ENCODE results near the gene DPEP2.
"Not testable (repeated sequence)": the region's sequence is repeated elsewhere in the genome, so short reads cannot be mapped to it uniquely, and the experiment has no call there.

Gene DPEP2

DNA sequence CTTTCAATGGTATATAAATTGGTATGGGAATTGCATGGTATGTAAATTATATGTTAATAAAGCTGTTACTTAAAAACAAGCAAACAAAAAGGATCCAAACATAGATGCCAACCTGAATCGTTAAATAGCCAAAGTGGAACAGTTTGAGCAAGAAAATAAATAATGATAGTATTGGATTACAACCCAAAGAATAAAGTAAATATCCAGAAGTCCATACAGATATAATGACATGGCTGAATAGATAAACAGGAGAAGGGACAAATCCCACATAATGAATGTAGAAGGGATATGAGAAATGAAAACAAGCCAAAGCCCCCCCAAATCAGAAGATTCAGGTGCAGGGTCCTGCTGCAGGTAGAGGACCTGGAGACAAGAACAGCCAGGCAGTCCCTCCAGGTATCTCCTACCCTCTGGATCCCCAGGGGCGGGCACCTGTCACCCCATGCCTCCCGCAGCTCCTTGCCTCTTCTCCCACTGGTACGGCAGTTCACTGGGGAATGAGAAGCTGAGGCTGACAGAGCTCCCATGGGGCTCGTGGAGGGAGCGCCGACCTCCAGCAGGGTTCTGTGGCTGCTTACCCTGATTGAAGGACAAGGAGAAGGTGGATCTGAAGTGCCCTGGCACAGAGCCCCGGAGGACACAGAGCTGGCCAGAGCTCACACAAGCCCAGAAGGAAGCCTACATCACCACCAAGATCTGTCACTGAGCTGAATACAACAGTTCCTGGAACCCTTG, 45.5 kb downstream of the DPEP2 start:
- DNase-seq = no peak

DNA sequence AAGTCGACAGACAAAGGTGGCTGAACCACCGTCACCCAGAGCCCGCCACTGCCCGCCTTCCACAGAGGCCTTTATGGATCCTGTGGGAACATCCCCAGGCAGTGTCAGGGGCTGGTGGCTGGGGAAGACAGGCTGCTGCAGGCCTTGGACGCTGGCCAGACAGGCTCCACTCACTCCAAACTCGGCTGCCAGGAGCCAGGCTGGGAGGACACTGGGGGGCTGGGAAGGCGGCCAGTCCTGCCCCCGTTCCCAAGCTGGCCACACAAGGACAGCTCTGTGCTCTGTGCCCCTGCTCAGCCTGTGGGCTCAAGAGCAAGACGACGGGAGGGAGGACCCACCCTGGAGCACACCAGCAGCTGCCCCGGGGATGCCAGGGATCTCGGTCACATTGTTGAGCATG, 47.8 kb downstream of the DPEP2 start:
- DNase-seq = no peak

DNA sequence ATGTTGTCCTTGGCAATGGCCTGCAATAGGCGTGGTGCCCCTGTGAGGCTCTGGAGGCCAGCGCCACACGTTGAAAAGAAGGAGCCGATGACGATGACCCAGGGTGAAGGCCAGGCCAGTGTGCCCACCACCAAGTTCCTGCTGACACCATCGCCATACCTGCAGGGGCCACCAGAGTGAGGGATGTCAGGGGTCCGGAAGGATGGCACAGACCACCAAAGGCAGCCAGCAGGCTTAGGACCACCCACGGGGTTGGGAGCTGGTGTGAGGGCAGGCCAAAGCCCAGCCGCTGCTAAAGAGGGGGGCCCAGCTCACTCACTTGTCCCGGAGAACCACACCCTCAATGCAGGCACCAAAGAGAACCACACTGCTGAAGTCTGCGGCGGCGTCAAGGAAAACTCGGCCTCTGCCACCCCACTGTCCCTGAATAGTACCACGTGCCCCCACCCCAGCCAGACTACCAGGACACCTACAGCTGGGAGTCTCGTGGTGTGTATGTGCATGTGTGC, 48.9 kb downstream of the DPEP2 start:
- DNase-seq = no peak

GRCh38 chr16:67949645-67950044, 49.6 kb downstream of the DPEP2 start:
- no peak for DNase-seq

DNA sequence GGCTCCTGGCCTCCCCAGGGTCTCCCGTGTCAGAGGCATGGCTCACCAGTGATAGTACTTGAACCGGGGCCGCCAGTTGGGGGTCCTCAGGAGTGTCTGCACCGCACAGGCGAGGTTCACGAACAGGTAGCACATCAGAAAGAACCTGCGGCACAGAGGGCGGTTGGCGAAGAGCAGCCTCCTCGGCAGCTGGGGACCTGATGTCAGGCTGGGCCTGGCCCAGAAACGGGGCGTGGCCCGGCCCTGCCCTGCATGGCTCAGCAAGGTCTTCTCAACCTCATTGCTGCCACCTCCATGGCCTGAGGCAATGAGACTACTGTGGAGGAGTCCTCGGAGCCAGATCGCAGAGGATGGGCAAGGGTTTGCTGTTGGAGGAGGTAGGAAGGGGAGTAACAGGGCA, 51.3 kb downstream of the DPEP2 start:
- DNase-seq = no peak

GRCh38 chr16:67946966-67947558, 52.2 kb downstream of the DPEP2 start:
- no peak for DNase-seq

GRCh38 chr16:67946128-67946569, 53.1 kb downstream of the DPEP2 start:
- DNase-seq = no peak

- DNase-seq = no peak
Observed at GRCh38 chr16:67945392-67945933, 53.8 kb downstream of the DPEP2 start.

DNA sequence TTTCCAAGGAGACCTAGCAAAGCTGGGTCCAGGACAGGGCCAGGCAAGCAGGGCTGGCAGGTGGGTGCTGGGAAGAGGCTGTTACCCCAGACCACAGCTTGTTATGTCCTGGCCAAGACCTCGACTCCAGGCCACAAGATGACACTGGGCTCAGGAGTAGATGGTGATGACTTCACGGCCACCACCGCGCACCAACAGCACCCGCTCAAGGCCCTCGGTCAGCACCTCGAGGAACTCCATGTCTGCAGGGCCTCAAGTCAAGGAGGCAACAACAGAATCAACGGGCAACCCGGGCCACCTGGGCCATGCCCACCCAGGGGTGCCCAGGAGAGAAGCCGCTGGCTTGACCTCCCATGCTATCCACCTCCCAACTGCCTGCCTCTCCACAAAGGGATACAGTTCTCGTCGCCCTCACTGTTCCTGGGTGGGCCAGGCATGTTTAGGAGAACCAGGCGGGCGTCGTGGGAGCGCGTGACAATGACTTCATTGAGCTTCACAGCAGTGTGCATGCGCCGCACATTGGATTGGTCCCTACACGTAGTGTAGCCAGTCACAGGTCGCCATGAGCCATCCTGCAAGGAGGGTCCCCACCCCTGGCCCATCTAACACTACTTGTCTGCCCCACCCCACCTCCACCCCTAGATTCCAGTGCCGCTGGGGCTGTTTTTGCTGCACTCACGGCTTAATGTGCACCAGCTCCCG, 54.4 kb downstream of the DPEP2 start:
- no peak for DNase-seq

DNA sequence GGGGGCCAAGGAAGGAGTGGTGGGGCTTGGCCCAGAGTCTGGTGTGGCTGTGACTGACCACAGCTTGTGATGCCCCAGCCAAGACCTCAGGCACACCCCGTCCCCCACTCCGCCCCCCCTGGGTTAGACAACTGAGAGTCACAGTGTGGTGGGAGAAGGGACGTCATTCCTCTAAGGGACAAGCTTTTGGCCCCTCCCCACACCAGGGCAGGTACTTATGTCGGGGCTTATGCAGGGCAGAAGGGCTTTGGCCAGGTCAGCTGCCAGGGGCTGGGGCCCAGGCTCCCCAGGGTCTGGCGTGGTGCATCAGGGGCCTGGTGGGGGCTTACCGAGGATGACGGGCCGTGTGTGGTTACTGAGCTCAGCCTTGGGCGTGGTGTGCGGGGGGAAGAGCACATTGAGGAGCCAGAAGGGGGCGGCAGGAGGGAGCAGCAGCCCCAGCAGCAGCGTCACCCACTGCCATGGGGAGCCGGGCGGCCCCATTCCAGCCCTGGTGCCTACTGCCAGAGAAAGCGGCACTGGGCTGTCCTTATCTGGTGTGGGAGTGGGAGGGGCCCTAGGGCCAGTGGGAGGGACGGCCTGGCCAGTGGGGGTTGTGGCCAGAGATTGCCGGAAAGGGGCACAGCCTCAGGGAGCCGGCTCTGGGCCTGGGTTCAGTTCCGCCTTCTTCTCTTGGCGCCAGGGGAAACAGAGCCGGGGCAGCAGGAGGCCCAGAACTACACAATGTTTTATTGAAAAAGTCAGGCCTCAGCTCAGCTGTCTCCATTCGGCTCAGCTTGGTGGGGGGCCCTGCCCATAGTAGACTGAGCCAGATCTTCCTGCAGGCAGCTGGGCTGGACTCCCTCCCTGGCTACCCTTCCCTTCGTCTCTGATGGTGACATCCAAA, 55.4 kb downstream of the DPEP2 start, which contains the start of gene LCAT:
TSS of gene LCAT (minus strand) at position 502 of the 886 bp plus-strand sequence. CDS start at position 483, 19 bp downstream.
- DNase-seq = no peak

- no peak for DNase-seq
Observed at GRCh38 chr16:67943256-67943618, 56.0 kb downstream of the DPEP2 start.

DNA sequence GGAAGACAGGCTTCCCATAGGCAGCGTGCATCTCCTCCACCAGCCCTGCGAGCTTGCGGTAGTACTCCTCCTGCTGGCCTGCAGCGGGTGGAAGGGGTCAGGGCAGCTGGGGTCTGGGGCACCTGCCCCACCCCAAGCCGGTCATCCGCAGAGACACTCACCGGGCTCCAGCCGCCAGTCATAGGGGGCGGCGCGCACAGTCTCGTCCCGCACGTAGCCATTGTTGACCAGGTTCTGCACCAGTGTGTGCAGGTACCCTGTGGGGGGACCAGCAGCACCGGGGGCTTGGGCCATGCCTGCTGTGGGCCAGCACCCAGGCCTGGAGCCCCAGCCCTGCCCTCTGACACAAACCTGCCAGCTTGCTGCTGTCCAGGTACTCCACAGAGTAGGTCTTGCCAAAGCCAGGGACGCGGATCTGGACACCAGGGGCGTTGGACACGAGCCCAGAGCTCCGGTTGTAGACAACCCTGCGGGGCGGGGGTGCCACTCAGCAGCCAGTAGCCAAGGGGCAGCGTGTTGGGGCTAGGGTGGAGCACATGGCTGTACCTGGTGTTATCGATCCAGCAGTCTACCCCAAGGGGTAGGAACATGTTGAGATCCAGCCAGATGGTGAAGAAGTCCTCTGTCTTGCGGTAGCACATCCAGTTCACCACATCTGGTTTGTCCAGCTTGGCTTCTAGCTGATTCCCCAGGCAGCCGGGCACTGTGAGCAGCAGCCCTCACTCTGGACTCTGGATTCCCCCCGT, 56.6 kb downstream of the DPEP2 start:
- no peak for DNase-seq

DNA sequence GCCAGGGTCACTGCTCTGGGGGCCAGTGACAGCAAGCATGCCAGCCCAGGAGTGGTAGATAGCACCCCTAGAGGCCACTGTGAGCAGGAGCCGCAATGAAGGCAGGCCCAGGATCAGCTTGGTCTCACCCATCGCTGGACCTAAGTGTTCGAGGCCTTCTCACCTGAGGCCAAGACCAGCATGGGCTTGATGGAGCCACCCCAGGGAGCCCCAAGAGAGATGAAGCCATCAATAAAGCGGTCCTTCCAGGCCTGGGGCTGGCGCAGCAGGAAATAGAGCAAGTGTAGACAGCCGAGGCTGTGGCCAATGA, 57.1 kb downstream of the DPEP2 start:
- peak; percentile 57 for DNase-seq

- DNase-seq = no peak
Observed at GRCh38 chr16:67941469-67942199, 57.6 kb downstream of the DPEP2 start.

DNA sequence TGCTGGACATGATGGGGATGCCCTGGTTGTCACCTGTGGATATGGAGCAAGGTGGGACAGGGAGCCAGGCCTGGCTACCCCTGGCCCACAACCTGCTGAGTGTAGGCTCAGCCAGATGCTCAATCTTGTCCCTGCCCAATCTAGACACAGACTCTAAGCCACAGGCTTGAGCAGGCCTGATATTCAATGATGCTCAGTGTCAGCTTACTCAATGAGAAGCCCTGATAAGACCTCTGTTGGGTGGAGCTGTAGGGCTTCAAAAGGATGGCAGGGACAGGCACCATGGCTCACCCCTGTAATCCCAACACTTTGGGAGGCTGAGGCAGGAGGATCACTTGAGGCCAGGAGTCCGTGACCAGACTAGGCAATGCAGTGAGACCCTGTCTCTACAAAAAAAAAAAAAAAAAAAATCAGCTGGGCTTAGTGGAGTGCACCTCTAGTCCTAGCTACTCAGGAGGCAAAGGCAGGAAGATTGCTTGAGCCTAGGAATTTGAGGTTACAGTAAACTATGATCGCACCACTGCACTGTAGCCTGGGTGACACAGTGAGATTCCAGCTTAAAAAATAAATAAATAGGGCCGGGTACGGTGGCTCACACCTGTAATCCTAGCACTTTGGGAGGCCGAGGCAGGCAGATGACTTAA, 58.7 kb downstream of the DPEP2 start:
- DNase-seq = no peak

DNA sequence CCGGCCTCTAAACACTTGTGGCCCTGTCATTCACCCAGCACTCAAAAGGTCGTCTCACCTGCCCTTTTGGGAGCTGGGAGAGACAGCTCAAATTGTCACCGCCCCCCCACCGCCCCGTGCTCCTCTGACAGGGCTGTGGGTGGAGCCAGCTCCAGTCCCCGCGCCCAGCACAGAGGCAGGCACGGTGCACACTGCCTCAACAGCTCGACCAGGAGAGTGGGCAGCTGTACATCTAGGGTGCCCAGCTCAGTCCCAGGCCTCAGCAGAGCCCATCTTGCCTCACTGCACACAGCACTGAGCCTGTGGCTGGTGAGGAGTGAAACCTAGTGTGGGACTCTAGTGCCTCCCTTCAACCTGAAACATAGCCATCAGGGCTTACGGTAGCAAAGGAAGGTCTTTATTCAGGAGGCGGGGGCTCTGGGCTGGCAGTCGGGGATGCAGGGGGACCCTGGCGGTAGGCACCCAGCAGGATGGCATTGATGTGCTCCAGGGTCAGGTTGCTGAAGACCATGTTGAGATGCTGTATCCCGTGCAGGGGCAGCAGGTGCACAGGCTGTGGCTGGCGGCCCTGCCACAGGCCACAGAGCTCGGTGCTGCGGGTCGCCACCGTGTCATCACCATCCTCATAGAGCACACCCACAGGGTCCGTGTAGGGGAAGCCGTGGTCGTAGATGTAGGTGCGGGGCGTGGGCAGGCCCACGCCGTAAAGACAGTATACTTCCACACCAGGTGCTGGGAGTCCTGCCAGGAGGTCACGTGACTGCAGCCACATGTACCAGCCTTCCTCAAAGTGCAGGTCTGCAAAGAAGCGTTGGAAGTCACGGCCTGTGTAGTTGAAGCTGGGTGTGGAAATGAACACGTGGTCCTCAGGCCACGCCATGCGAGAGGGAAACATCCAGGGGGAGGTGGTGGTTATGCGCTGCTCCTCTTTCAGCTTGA, 59.5 kb downstream of the DPEP2 start:
- DNase-seq = peak; percentile 25

- DNase-seq = not testable (repeated sequence)
Observed at GRCh38 chr16:67937713-67938112, 61.6 kb downstream of the DPEP2 start.
